ENCODE measurements around the gene C1QTNF2.
"Not testable (repeated sequence)": the region's sequence is repeated elsewhere in the genome, so short reads cannot be mapped to it uniquely, and the experiment has no call there.

The C1QTNF2 gene

DNA sequence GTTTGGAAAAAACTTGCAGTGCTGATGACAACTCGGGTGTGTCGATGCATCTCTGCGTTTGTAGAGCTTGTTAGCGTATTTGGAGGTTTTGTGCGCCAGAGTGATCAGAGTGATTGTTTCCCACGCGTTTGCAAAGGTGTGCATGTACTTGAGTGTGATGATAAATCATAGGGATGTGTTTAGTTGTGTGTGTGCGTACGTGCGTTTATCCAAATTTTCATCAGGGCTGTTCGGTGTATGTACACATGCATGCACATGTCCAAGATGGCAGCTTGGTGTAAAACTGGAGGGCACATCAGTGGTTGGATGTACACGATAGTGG is 248 bp upstream of the C1QTNF2 start:
- no peak for DNase-seq

DNA sequence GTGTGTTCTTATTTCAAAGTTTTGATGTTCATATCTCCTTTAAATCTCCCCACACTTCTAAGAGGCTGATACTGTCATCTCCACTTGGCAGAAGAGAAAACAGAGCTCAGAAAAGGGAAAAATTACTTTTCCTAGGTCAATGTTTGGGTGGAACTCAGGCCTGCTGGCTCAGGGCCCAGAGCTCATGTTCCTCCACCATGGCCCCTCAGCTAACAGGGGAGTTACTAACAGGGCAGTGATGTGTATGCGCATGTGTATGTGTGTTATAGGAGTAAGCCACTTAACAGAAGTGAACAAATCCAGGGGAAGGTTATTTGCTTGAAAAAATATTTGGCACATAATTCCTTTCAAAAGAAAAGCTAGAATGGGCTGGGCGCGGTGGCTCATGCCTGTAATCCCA is 2.5 kb downstream of the C1QTNF2 start:
- DNase-seq: no peak

DNA sequence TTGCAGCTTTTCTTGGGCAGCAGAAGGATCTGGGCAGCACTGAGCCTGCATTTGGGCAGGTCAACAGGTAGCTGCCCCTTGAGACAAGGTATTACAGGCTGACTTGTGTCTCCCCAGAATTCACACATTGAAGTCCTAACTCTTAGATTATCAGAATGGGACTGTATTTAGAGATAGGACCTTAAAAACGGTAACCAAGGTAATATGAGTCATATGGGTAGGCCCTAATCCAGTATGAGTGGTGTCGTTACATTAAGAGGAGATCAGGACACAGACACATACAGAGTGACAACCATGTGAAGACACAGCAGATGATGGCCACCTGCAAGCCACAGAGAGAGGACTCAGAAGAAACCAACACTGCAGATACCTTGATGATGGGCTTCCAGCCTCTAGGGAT is 3.2 kb downstream of the C1QTNF2 start:
- DNase-seq: no peak

DNA sequence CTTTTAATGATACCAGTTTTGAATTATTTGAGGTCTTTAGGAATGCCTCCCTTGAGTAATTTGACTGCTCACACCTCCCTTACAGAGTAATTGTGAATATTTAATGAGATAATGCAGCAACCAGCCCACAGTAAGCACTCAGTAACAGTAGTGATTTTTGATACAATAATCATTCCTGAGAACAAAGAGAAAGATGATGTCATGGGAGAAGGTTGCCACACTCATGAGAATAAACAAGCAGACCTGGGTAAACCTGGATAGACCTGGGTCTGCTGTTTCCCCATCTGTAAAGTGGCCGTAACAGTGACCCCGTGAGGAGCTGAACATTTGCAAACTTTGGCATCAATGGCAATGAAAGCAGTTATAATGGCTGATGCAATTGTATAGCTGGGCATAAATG is 4.2 kb downstream of the C1QTNF2 start:
- no peak for DNase-seq

DNA sequence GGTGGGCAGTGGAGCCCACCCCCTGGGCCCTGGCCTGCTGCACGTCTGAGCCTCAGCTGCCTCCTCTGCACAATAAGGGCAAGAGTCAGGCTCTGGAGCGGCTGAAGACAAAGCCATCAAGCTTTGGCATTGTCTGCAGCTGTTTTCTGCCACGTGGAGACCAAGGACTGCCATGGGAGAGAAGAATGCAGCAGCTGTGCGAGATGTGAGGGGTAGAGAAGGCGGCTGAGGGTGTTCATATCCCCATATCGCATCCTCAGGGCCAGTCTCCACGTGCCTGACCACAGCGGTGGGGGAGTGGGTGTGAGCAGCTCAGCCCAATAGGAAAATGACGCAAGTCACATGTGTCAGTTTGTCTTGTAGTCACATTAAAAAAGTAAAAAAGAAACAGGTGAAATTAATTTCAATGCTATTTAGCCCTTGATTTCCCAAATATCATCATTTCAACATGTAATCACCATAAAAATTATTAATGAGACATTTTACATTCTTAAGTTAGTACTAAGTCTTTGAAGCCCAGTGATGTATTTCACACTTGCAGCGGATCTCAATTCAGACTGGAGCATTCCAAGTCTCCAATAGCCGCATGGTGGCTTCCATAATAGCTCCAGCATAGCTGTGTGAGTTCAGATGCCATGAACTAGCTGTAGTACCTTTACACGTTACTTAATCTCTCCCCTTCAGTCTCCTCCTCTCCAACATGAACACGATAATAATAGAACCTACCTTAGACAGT is 6.6 kb downstream of the C1QTNF2 start:
- DNase-seq: no peak

DNA sequence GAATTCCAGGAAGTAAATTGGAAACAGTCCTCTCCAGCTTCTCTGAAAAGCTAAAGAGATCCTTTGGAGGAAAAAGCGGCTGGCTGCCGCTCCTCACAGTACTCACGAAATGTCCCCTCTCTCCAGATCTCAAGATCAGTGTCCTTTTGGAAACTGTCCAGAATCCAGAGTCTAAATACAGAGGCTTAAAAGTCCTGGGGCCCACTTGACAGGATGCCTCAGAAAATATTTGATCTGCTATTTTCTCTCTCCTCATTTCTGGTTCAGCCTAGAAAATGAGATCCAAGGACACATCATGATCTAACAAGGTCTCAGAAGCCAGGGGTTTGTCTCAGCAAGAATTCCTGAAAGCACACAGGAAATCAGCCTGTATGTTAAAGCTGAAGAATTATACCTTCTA is 7.2 kb downstream of the C1QTNF2 start:
- no peak for DNase-seq

DNA sequence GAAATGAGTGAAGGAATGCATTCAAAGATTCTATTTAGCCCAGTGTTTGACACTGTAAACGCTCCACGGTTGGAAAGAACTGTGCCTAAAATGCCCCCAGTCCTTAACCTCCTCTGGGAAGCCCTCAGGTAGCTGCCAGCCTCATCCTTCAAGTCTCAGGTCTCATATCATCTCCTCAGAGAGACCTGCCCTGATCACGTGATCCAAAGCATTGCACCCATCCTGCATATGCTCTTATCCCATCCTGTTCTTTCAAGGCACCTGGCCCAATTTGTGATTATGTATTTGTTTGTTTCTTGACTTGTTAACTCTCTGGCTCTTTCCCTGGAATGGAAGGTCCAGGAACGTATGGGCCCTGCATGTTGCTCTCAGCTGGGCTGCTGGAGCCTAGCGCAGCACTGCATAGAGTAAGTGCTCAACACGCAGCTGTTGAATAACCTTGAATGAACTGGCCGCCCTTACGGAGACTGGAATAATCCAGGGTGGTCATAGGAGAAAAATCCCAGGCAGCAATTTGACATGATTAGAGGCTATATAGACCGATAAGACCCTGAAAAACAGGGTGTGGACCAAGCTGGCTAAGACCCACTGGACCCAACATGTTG is 8.7 kb downstream of the C1QTNF2 start:
- no peak for DNase-seq

DNA sequence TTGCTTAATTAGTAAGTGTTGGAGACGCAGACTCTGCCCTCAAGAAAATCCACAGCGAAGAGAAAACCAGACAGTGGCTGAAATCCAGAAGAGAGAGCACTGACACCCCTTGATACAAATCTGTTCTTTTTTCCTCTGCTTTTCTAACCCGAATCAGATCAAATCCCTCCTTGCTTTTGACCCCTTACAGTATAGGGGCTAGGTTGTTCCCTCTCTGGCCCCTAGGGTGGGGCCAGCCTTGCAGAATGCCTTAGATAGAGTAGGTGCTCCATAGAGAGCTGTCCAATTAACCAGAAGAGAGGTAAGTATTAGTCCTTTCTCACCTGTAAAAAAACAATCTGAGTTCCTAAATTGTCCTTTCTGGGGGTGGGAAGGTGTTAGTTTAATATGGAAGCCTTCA is 10.1 kb downstream of the C1QTNF2 start:
- no peak for DNase-seq

DNA sequence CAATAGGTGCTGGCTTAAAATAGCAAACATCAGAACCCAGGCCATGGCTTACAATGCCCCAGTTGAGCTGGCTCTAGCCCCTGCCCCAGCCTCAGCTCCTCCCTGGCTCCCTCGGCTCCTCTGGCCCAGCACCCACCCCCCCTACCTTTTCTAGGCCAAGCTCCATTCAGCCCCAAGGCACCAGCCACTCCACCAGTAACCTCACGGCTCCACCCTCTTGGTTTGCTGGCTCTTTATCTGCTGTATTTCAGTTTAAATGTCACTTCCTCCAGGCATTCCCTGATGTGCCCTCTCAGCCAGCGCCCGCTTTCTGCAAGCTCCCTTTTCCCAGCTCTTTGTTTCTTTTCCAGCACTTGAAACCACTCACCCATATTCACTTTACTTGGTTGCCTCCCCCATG is 10.6 kb downstream of the C1QTNF2 start:
- DNase-seq: no peak

DNA sequence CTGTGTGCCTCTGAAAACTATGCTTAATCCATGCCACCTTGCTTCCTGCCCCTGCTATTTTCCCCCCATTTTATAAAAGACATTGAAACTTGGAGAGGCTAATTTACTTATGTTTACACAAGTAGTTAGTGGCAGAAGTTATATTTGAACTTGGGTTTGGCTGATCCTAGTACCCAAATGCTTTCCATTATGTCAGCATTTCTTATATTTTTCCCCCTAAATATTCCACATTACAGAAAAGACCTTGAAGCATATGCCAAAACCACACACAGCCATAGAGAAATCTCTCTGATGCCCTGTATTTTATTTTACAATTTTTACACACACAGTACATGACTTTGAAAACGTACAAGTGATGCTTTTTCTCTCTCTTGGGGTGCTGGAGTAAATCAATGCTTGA is 11.2 kb downstream of the C1QTNF2 start:
- no peak for DNase-seq

DNA sequence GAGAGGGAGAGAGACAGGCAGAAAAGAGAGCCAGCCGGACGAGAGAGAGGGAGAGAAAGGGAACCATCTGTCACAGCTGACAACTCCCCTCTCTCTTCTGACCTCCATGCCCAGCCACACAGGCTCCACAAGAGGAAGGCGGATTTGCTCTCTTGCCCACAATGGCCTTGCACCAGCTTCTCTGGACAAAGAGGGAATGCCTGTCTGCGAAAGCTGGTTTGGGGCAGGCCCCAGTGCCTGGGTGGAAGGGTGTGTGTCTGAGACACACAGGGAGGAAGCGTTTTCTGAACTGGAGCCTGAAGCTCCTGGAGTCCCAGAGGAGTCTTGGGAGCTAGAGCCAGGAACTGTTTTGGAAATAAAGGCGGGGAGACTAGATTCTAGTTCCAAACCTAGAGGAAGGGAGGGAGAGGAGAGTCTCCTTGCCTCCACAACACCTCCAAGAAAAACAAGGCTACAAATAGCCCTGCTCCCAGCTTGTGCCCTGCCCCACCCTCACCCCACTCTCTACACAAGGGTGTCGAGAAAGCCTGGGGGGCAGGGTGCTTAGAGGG is 12.5 kb downstream of the C1QTNF2 start:
- DNase-seq: no peak

DNA sequence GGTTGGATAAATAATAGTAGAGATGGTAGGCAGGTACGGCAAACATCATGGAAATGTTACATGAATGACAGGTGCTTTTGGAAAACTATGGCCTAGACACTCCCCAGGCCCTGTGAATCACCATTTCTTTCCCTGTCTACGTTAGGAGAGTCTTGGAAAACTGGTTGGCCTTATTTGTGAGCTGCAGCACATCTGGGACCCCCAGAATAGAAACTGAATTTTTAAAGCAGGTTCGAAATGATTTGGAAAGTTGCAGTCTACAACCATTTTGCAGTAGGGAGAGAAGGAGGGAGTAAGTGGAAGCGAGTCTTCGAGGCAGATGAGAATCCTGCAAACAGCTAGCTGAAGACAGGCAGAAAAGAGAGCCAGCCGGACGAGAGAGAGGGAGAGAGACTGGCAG is 13.0 kb downstream of the C1QTNF2 start:
- no peak for DNase-seq

DNA sequence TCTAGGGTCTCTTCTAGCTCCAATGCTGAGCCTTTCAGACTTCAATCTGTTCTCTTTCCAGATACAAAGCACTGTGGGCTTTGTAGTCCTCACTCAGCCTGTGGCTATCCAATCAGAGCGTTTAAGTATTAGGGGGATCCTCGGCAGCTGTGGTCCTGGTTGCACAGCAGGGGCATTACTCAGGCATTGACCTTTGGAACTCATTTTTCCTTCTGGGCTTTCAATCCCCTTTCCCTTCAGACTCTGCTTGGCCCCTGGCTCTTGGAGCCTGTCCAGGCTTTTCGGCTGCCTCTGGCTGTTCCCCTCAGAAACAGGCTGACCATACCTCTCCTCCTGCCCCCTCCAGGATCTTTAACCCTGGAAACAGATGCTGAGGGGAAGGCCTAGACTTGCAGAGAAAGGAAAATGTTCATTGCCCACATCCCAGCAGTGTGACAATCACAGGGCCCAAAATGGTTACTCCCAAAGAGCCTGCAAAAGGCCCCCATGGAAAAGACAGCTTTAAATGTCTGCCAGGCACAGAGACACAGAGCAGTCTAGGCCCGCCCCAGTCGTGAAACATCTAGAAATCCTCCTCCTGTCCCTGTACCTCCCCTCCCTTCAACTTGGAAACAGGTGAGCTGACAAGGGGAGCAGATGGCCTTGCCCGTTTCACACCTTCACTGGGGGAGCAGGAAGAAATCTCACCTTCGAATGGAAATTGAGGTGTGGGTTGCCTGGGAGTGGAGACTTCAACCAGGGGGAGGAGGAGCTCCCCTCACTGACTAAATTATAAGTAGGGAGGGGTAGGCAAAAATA is 13.7 kb downstream of the C1QTNF2 start:
- no peak for DNase-seq

DNA sequence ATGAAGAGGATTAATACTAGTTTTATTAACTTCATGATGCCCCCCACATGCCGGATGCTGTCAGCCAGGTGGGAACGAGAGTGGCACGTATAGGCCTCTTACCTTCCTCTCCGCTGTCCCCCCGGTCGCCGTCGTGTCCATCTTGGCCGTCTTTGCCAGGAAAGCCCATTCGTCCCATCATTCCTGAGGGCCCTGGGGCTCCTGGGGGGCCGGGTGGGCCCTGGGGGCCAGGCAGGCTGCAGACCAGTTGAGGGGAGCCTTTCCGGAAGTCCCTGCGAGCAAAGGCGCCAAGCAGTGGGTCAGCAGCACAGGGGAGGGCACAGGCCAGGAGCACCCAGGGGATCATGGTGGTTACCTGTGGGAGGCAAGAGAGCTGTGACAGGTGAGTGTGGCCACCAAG is 15.8 kb downstream of the C1QTNF2 start:
- DNase-seq: no peak

DNA sequence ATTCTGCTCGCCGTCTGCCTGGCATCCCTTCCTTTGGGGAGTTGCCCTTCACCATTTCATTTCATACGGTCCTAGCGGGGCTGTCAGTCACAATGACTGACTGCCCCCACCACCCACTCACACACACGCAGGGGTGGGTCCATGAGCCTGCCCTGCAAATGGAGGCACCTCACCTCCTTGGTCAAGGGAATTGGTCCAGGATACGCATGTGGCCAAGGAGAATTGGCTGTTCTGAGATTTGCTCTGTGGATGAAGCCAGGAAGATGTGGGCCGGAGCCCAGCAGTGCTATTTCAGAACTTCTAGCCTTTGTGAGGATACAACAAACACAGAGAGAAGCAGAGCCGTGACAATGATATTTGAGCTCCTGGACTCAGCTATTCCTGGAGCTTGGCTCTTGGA is 17.0 kb downstream of the C1QTNF2 start:
- no peak for DNase-seq

DNA sequence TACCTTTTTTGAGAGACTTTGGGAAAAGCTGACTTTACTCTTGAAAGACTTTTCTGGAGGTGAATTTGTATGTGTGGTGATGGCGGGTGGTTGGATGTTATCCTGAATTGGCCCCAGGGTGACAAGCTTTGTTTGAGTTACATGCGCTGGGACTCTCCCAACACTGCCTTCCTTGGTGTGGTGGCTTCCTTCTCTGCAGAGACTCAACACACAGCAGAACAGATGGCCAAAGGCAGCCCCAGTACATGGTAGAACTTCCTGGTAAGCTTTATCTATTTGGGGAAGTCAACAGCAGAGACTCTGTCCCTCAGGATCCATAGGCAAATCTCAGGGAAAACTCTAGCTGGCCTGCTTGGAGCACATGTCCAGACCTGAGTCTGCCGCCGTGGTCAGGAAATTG is 18.1 kb downstream of the C1QTNF2 start:
- no peak for DNase-seq

DNA sequence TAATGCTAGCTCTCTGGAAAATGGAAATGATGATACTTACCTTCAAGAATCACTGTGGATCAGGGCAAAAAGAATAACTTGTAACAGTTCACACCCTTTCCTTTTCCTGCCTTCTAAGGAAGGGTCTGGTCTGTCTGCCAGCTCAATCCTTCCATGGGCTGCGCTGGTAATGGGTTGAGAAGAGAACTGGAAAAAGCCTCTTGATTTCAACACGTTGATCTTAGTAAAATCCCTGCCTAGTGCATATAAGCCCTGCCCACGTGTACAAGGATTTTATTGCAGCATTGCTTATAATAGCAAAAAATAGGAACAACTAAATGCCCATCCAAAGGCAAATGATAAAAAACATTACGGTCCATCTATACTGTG is 20.5 kb downstream of the C1QTNF2 start:
- DNase-seq: no peak

DNA sequence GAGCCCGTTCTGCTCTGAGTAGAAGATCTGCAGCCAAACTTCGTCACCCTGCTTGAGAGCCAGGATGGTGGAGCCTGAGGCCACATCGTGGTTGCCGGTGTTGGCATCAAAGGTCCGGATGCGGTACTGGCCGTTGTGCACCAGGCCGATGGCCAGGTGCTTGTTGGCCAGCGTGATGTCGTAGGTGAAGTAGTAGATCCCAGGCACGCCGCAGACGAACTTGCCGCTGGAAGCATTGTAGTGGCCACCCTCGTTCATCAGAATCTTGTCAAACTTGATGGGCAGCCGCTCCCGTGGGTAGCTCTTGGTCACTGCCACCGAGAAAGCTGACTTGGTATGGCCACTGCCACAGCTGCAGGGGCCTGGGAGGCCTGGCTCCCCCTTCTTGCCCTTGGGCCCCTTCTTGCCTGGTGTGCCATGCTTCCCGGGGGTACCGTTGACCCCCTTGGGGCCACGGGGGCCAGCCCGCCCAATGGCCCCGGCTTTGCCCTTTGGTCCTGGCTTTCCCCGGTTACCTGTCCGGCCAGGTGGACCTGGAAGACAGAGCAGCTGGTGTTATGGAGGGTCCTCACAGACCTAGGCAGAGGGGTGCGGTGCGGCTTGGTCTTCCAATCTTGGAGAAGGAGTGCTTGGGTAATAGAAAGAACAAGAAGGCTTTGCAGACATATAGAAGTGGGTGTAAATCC is 21.0 kb downstream of the C1QTNF2 start:
- DNase-seq: no peak

DNA sequence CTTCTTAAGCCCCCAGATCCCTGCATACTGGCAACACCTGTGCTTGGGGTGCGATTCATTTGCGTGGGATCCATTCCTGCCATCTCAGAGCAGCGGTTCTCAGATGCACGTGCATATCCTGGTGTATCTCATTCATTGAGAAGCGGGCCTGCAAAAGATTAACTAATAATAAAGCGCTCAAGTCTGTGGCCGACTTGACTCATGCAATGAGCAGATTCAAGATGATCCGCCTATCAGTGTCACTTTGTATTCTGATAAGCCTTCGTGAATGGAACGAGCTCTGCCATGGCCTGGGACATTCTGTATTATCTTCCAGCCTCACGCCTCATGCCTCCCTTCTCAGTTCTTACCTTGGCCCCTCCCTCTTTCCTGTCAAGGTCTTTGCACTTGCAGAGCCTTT is 22.3 kb downstream of the C1QTNF2 start:
- no peak for DNase-seq

DNA sequence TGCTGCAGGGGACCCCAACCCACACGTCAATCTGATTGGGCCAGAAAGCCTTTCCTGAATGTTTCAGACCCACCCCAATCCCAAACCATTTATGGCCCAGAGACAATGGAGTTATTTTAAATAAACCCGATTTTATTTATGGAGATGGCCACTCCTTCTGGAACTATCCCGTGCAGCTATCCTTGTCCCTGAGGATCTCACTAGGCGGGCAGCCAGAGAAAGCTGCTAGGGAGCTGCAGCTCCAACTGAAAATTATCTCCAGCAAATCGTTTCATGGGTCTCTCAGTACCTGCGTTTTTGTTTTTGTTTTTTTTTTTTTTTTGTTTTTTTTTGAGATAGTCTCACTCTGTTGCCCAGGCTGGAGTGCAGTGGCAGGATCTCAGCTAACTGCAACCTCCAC is 23.0 kb downstream of the C1QTNF2 start:
- no peak for DNase-seq

DNA sequence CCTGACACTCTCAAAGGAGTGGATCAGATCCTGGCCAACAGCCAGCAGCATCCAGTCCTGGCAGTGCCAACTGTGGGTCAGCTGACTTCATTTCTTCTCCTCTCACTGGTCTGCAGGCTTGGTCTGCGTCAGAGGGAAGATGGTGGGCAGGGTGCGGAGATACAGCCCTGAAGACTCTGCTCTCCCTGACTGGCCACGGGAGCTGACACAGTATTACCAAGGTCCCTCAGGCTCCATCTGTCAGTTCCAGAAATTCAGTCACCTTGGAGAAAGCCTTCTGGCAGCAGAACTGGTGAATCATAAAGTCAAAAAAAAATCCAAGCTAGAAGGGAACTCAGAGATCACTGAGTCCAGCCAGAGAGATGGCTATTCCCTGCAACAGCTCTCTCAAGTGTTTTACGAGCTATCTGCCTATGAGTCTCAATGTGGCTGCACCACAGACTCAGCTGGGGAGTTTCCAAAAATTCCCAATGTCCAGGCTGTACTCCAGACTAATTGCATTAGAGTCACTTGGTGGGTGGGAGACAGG is 27.9 kb downstream of the C1QTNF2 start:
- DNase-seq: no peak

DNA sequence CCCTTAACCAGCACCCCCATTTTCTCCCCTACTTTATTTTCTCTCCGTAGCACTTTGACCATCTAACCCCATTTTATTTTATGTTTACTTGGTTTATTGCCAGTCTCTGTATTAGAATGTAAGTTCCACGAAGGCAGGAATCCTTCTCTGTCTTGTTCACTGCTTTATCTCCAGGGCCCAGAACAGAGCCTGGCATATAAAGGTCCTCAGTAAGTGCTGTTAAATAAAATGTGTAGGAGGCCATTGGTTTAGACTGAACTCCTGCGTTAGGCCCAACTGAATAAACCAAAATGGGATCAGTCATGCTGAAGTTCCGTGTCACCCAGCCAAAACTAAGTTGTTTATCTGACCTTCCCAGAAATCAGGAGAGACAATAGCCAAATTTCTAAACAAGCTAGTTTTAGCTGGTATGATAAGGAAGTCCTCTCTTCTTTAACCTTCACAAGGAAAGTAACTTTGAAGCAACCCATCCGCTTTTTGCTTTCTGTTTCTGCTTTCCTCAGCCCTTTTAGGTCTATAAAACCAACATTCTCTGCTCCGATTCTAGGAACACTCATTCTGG is 29.0 kb downstream of the C1QTNF2 start:
- DNase-seq: no peak

DNA sequence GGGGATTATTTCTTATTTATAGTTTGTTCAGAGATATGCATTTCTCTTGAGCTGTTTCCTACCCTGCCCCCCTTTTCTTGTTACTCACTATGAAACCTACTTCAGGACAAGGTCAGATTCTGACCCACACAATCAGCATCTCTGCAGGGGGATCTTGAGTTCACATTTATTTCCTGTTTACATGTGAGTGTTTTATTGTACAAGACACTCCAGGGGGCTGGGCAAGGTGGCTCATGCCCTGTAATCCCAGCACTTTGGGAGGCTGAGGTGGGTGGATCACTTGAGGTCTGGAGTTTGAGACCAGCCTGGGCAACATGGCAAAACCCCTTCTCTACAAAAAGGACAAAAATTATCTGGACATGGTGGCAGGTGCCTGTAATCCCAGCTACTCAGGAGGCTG is 29.9 kb downstream of the C1QTNF2 start:
- not testable (repeated sequence) for DNase-seq
